ENCODE measurements around the gene CCDC142. TPM values are rescaled to one million over a fixed set of nuclear protein-coding genes. Genes with fewer than 3 reads are reported as not detected.
A peak's percentile ranks its signal among the peaks of the same experiment; 100 is the strongest.

Gene CCDC142
- total and polyA plus RNA-seq, 9 of the 15 experiments (the other 6 are each of a cell fraction or from before 2014, with no cell fraction given), result 0.55 to 11.7 (median 7.2) TPM

DNA sequence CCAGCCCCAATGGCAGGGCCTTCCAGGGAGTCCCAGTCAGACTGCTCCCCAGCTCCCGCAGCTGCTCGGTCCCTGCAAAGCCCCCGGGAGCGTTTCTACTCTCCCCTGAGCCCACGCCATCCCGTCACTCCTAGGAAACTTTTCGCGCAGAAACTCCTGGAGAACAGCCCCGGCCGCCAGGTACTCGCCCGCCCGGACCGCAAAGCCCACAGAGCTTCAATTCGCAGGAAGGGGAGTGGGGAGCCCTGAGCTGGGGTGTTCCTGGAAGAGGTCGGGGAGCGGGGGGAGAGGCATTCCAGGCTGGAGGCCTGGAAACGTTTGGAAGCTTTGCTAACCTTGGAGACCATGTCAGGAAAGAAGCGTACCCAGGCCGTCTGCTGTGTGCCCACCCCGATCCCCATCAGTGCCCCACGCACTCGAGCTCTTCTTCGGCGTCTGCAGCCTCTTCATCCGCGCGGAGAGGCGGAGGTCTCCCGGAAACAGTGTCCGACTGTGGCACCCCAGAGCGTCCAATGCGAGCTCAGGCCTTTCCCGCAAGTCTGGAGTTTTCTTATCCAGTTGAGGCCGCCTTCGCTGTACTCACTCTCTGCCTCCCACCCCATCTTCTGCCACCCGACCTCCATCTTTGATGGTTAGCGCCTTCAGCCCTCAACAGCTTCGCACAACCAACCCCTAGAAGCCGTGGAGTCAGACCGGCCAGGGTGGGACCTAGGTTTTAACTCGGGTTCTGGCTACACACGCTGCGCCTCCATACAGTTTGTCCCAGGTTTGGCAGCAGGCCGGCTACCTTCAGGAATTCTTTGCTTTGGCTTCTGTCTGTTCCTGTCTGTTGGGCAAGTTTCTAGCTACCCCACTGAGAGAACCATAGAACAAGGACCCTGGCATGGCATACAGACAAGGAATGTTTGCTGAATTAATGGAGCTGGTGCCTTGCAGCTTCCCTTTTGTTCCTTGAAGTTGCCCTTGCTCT is 21.0 kb upstream of the CCDC142 start (continued):
- TF ChIP-seq NR2C1 (IDR thresholded peaks at IDR 0.05) (no peak), NR2C1 (tag; IDR thresholded peaks at IDR 0.05) (no peak), PHB2 (IDR thresholded peaks at IDR 0.05; ENCODE audit: low read depth) (no peak), SRF (CRISPR knock-in tag; IDR thresholded peaks at IDR 0.05) (0 out of 4 replicates have a peak, but pooled peaks of 1 of the 2 experiments have one; percentile 3), GATA2 (CRISPR knock-in tag; IDR thresholded peaks at IDR 0.05) (no peak), RB1 (IDR thresholded peaks at IDR 0.05; ENCODE audit: low read depth) (peak; percentile 17; the same call in 1 of the 2 replicates), ZFX (CRISPR knock-in tag; IDR thresholded peaks at IDR 0.05) (peak; percentile 67; the same call in 1 of the 2 replicates), GTF2E2 (tag; IDR thresholded peaks at IDR 0.05) (peak; percentile 55), ARNT (IDR thresholded peaks at IDR 0.05) (0 out of 4 replicates have a peak, but pooled peaks of 1 of the 2 experiments have one; percentile 14), FOXJ3 (CRISPR knock-in tag; IDR thresholded peaks at IDR 0.05) (no peak), NR4A1 (CRISPR knock-in tag; IDR thresholded peaks at IDR 0.05) (no peak), NR4A1 (tag; IDR thresholded peaks at IDR 0.05) (0 out of 2 replicates have a peak, but pooled peaks have one; percentile 46)
- TF ChIP-seq, protein P1, sequence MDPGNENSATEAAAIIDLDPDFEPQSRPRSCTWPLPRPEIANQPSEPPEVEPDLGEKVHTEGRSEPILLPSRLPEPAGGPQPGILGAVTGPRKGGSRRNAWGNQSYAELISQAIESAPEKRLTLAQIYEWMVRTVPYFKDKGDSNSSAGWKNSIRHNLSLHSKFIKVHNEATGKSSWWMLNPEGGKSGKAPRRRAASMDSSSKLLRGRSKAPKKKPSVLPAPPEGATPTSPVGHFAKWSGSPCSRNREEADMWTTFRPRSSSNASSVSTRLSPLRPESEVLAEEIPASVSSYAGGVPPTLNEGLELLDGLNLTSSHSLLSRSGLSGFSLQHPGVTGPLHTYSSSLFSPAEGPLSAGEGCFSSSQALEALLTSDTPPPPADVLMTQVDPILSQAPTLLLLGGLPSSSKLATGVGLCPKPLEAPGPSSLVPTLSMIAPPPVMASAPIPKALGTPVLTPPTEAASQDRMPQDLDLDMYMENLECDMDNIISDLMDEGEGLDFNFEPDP (CRISPR knock-in tag; IDR thresholded peaks at IDR 0.05), result 0 out of 2 replicates have a peak, but pooled peaks have one; percentile 5
- TF ChIP-seq, protein P2, sequence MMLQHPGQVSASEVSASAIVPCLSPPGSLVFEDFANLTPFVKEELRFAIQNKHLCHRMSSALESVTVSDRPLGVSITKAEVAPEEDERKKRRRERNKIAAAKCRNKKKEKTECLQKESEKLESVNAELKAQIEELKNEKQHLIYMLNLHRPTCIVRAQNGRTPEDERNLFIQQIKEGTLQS (IDR thresholded peaks at IDR 0.05), result peak; percentile 46; the same call in 1 of the 2 replicates
- TF ChIP-seq, protein P2 (CRISPR knock-in tag; conservative IDR thresholded peaks at IDR 0.05), result peak; percentile 39; the same call in 1 of the 2 replicates

Data from K562 (cell line).